Activated T-helper 17 cell treated with anti-CD3 and anti-CD28 coated beads, Interleukin-2, amount 50 U/mL, for 72 hours (primary cell): Measurements from ENCODE around the gene CITED2. TPM values are rescaled to one million over a fixed set of nuclear protein-coding genes. Genes with fewer than 3 reads are reported as not detected.
"Not testable (repeated sequence)": the region's sequence is repeated elsewhere in the genome, so short reads cannot be mapped to it uniquely, and the experiment has no call there.

ENCODE experiments used
- ATAC-seq: fragments of 150-1000 bp; cut with Tn5 transposase; replicated peaks from 2 replicates; pipeline ENCODE4 v1.10.0; 2021; ENCODE audit warnings: mild to moderate bottlenecking, moderate library complexity
- H3K27ac Mint-ChIP-seq: one replicate; pipeline ENCODE4 v1.8.0; 2022; ENCODE audit warnings: mixed read lengths
- H3K27me3 Mint-ChIP-seq: one replicate; pipeline ENCODE4 v1.8.0; 2022; ENCODE audit warnings: mixed read lengths
- H3K36me3 Mint-ChIP-seq: one replicate; pipeline ENCODE4 v1.8.0; 2022; ENCODE audit warnings: low read depth, mild to moderate bottlenecking, mixed read lengths
- H3K4me1 Mint-ChIP-seq: one replicate; pipeline ENCODE4 v1.8.0; 2022; ENCODE audit warnings: mixed read lengths
- H3K4me3 Mint-ChIP-seq: one replicate; pipeline ENCODE4 v1.8.0; 2022; ENCODE audit warnings: mild to moderate bottlenecking, mixed read lengths
- H3K9me3 Mint-ChIP-seq: one replicate; pipeline ENCODE4 v1.8.0; 2022; ENCODE audit warnings: mixed read lengths
- total RNA-seq, 2 donors: library from RNA; stranded (reverse); gene quantifications; one replicate each; pipeline ENCODE4 v1.2.3, GENCODE V29; 2022

Gene CITED2, protein sequence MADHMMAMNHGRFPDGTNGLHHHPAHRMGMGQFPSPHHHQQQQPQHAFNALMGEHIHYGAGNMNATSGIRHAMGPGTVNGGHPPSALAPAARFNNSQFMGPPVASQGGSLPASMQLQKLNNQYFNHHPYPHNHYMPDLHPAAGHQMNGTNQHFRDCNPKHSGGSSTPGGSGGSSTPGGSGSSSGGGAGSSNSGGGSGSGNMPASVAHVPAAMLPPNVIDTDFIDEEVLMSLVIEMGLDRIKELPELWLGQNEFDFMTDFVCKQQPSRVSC
- total RNA-seq = 10 to 100 TPM; 60.9 to 99.4 TPM

DNA sequence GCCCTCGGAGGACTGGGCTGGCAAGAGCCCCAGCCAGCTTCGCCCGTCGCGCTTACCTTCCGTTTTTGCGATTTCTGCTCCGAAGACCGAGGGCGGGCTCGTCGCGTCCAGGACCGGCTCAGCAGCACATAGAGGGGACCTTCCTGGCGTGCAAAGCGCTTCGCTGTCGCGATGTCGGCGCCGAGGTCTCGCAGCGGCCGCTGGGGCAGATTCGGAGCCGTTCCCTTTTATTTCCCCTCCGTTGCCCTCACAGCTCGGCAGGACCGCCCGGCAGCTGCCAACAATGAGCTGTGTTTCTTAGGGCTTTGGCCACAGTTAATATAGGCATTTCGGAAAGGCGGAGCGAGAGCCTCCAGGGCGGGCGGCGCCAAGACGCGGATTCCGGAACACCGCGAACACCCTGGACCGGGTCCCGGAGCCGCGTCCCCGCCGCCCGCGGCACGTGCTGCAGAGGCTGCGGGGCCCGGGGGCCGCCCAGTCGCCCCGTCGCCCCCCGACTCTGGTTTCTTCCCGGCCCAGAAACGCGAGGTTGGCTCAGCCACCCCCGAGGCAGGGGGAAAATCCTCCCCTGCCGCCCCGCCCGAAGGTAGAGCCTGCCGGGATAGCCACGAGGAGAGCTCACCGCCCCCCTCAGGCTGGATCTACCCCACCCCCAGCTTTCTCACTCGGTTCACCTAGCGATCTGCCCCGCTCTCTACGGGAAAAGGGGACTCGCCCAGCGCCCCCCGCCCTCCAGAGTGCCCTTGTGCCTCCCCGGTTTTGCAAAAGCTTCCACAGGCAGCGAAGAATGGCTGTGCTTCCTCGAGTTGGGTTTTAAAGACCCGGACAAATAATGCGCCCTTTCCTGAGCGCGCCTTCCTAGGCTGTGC is at the start of gene CITED2:
CITED2 (minus strand) TSS at position 292 of the 869 bp plus-strand sequence. CDS start 704 bp downstream, outside the sequence.
- peaks cover 46% of the 10 kb centered on the region for H3K36me3 Mint-ChIP-seq
- ATAC-seq = peak; percentile 67
- no peaks in the 10 kb centered on the region for H3K9me3 Mint-ChIP-seq
- H3K4me3 Mint-ChIP-seq = peak within 1 kb of the TSS; percentile 95
- H3K4me1 Mint-ChIP-seq = peaks cover 42% of the 10 kb centered on the region
- no peaks in the 10 kb centered on the region for H3K27me3 Mint-ChIP-seq
- peak within 1 kb of the TSS; percentile 97 for H3K27ac Mint-ChIP-seq

DNA sequence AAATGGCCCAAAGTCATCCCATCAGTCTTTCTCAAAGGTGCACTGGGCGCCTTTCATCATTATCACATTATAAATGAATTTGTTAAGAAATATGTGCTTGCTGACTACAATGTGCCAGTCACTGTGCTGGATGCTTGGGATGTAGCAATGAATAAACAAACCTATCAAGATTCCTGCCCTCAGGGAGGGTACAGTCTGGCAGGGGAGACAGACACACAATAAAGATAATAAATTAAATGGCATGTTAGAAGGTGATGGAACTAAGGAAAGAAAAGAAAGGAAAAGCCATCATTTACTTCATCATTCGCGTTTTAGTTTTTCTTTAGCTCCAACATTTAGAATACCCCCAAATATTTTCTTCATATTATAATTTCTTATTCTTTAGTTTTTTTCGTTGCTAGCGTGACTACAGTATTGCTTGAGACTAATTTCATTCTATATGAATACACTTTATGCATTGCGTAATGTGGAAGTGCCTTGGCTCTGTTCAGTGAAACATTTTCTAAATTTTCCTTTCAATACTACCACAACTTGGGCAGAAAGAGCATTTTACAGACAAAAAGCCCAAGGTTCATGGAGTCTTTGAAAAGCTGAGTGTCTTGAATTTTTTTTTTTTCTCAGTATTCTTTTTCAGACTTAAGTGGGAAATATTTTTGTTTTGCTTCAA is 48.7 kb upstream of the CITED2 start:
- H3K27me3 Mint-ChIP-seq = peaks cover 3% of the 10 kb centered on the region
- ATAC-seq = no peak
- no peaks in the 10 kb centered on the region for H3K4me1 Mint-ChIP-seq
- H3K36me3 Mint-ChIP-seq = no peaks in the 10 kb centered on the region
- H3K4me3 Mint-ChIP-seq = no peak overlapping the region
- no peak overlapping the region for H3K27ac Mint-ChIP-seq
- H3K9me3 Mint-ChIP-seq = no peaks in the 10 kb centered on the region

DNA sequence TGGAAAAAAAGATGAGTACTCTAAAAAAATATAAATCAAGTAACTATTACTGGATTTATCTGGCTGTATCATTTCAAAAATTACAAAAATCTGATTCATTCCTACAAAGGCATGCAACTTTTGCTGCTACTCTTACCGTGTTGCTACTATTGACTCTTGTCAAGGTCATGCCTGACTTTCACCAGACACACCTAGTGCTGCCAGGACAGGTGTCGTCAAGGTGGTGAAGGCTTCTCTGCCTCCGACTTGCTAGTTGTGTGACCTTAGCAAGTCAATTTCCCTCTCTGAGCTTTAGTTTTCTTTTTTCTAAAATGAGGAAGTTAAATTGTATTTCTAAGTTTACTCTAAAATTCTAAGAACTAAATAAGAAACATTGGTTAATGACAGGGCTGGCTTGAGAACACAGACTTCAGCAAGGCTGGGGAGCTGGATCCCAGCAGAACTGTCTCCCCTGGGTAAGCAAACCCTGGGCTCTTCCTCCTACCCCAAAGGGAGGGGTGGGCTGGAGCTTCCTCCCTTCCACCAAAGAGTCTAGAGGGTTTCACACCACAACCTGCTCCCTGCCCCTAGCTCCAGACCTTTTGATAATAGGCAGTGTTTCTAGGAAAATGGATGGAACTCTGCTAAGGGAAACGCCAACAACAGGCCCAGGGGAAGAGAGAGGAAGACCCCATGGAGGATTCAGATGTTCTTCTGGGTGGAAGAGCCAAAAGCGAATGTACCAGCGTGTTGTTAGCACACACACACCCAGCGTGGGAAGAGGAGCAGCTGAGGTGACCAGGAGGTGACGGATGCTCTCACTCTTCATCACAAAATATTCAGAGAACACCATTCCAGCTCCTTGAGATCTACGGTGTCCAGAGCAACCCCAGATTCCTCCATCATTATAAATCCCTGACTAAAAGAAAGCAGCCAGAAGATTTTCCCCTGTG is 47.9 kb upstream of the CITED2 start:
- Mint-ChIP-seq H3K4me1 (no peaks in the 10 kb centered on the region), H3K27me3 (peaks cover 3% of the 10 kb centered on the region), H3K4me3 (no peak overlapping the region), H3K27ac (no peak overlapping the region), H3K36me3 (no peaks in the 10 kb centered on the region), H3K9me3 (no peaks in the 10 kb centered on the region)
- ATAC-seq = no peak

GRCh38 chr6:139418481-139419132 is 44.2 kb upstream of the CITED2 start:
- ATAC-seq = no peak
- no peaks in the 10 kb centered on the region for H3K9me3 Mint-ChIP-seq
- no peaks in the 10 kb centered on the region for H3K27me3 Mint-ChIP-seq
- no peaks in the 10 kb centered on the region for H3K4me1 Mint-ChIP-seq
- no peak overlapping the region for H3K27ac Mint-ChIP-seq
- no peak overlapping the region for H3K4me3 Mint-ChIP-seq
- no peaks in the 10 kb centered on the region for H3K36me3 Mint-ChIP-seq

GRCh38 chr6:139416146-139416545 is 41.7 kb upstream of the CITED2 start:
- H3K4me1 Mint-ChIP-seq = no peaks in the 10 kb centered on the region

DNA sequence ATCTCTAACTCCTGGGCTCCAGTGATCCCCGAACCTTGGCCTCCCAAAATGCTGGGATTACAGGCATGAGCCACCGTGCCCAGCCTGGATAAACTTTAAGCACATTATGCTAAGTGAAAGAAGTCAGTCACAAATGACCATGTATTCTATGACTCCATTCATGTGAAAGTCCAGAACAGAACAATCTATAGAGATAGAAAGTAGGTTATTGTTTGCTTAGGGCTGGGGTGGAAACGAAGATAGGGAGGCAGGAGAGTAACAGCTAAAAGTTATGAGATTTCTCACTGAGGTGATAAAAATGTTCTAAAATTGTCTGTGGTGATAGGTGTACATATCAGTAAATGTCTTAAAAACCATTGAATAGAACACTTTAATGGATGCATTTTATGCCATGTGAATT is 40.9 kb upstream of the CITED2 start:
- no peaks in the 10 kb centered on the region for H3K36me3 Mint-ChIP-seq
- H3K4me1 Mint-ChIP-seq = no peaks in the 10 kb centered on the region
- no peaks in the 10 kb centered on the region for H3K27me3 Mint-ChIP-seq
- no peak overlapping the region for H3K4me3 Mint-ChIP-seq
- ATAC-seq = no peak
- no peak overlapping the region for H3K27ac Mint-ChIP-seq
- no peaks in the 10 kb centered on the region for H3K9me3 Mint-ChIP-seq

More at GRCh38 chr6:139416146-139416545, 41.7 kb upstream of the CITED2 start:
- ATAC-seq = no peak
- H3K27me3 Mint-ChIP-seq = no peaks in the 10 kb centered on the region
- no peak overlapping the region for H3K4me3 Mint-ChIP-seq
- no peaks in the 10 kb centered on the region for H3K9me3 Mint-ChIP-seq
- no peak overlapping the region for H3K27ac Mint-ChIP-seq
- no peaks in the 10 kb centered on the region for H3K36me3 Mint-ChIP-seq

DNA sequence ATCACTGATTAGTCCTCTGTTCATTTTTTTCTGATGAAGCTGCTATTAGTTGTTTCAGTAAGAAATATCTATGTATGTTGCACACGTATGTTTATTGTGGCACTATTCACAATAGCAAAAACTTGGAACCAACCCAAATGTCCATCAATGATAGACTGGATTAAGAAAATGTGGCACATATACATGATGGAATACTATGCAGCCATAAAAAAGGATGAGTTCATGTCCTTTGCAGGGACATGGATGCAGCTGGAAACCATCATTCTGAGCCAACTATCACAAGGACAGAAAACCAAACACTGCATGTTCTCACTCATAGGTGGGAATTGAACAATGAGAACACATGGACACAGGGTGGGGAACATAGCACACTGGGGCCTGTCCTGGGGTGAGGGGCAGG is 37.7 kb upstream of the CITED2 start:
- not testable (repeated sequence) for H3K9me3 Mint-ChIP-seq, H3K27me3 Mint-ChIP-seq, H3K27ac Mint-ChIP-seq, H3K4me3 Mint-ChIP-seq, ATAC-seq, H3K4me1 Mint-ChIP-seq, H3K36me3 Mint-ChIP-seq

GRCh38 chr6:139409026-139409425 is 34.6 kb upstream of the CITED2 start:
- H3K36me3 Mint-ChIP-seq = no peaks in the 10 kb centered on the region
- H3K27ac Mint-ChIP-seq = no peak overlapping the region
- no peaks in the 10 kb centered on the region for H3K4me1 Mint-ChIP-seq
- no peak for ATAC-seq
- no peaks in the 10 kb centered on the region for H3K9me3 Mint-ChIP-seq
- no peak overlapping the region for H3K4me3 Mint-ChIP-seq
- H3K27me3 Mint-ChIP-seq = no peaks in the 10 kb centered on the region

GRCh38 chr6:139407718-139408222 is 33.3 kb upstream of the CITED2 start:
- no peaks in the 10 kb centered on the region for H3K36me3 Mint-ChIP-seq
- H3K4me1 Mint-ChIP-seq = no peaks in the 10 kb centered on the region
- ATAC-seq = no peak
- H3K27ac Mint-ChIP-seq = no peak overlapping the region
- no peak overlapping the region for H3K4me3 Mint-ChIP-seq
- H3K27me3 Mint-ChIP-seq = no peaks in the 10 kb centered on the region
- H3K9me3 Mint-ChIP-seq = no peaks in the 10 kb centered on the region

- Mint-ChIP-seq H3K27ac (no peak overlapping the region), H3K4me3 (no peak overlapping the region)
Observed at GRCh38 chr6:139406577-139407343, 32.3 kb upstream of the CITED2 start.

GRCh38 chr6:139402876-139403386 is 28.5 kb upstream of the CITED2 start:
- Mint-ChIP-seq H3K9me3 (no peaks in the 10 kb centered on the region), H3K27me3 (no peaks in the 10 kb centered on the region), H3K36me3 (no peaks in the 10 kb centered on the region), H3K4me1 (no peaks in the 10 kb centered on the region), H3K4me3 (no peak overlapping the region), H3K27ac (peak overlapping the region; percentile 2)
- ATAC-seq = no peak

More at GRCh38 chr6:139406577-139407343, 32.3 kb upstream of the CITED2 start:
- ATAC-seq = no peak
- no peaks in the 10 kb centered on the region for H3K36me3 Mint-ChIP-seq
- H3K4me1 Mint-ChIP-seq = no peaks in the 10 kb centered on the region
- H3K27me3 Mint-ChIP-seq = no peaks in the 10 kb centered on the region
- no peaks in the 10 kb centered on the region for H3K9me3 Mint-ChIP-seq

GRCh38 chr6:139398658-139399057 is 24.2 kb upstream of the CITED2 start:
- no peak overlapping the region for H3K27ac Mint-ChIP-seq
- H3K4me3 Mint-ChIP-seq = no peak overlapping the region
- H3K9me3 Mint-ChIP-seq = no peaks in the 10 kb centered on the region
- no peaks in the 10 kb centered on the region for H3K4me1 Mint-ChIP-seq
- no peaks in the 10 kb centered on the region for H3K27me3 Mint-ChIP-seq
- ATAC-seq = no peak
- no peaks in the 10 kb centered on the region for H3K36me3 Mint-ChIP-seq
